Neural cell (in vitro differentiated cells): Measurements from ENCODE around the gene STK38. TPM values are rescaled to one million over a fixed set of nuclear protein-coding genes. Genes with fewer than 3 reads are reported as not detected.

Source experiments
- H2AFZ ChIP-seq: fragments of 200-600, 300-800 bp; sonication (generic), shearing (Covaris generic); 2 replicates; pipeline ENCODE4 v1.6.0; 2014; ENCODE audit warnings: low read depth, mild to moderate bottlenecking, antibody characterized with exemption, low read length, moderate library complexity
- H3F3A ChIP-seq: fragments of 200-600 bp; shearing (Covaris generic); 2 replicates; pipeline ENCODE4 v1.6.1; 2016; ENCODE audit warnings: mild to moderate bottlenecking, moderate library complexity, mixed read lengths, antibody characterized with exemption, low read length; ENCODE audit not compliant: insufficient read depth, poor library complexity, severe bottlenecking
- H3K27ac ChIP-seq: fragments of 200-600, 300-800 bp; sonication (generic), shearing (Covaris generic); 2 replicates; pipeline ENCODE4 v1.5.1; 2014; ENCODE audit warnings: mild to moderate bottlenecking, low read length, moderate library complexity
- H3K27me3 ChIP-seq: fragments of 300-800, 200-600 bp; sonication (generic), shearing (Covaris generic); 2 replicates; pipeline ENCODE4 v1.6.0; 2014; ENCODE audit warnings: mild to moderate bottlenecking, low read depth, low read length, moderate library complexity; ENCODE audit not compliant: insufficient read depth
- H3K36me3 ChIP-seq: fragments of 300-800, 200-600 bp; sonication (generic), shearing (Covaris generic); 2 replicates; pipeline ENCODE4 v1.5.1; 2014; ENCODE audit warnings: mild to moderate bottlenecking, antibody characterized with exemption, low read length, moderate library complexity; ENCODE audit not compliant: insufficient read depth
- H3K4me2 ChIP-seq: fragments of 300-800, 200-600 bp; sonication (generic), shearing (Covaris generic); 2 replicates; pipeline ENCODE4 v1.6.0; 2014; ENCODE audit warnings: mild to moderate bottlenecking, low read length
- H3K4me3 ChIP-seq: fragments of 300-800, 200-600 bp; sonication (generic), shearing (Covaris generic); 2 replicates; pipeline ENCODE4 v1.5.1; 2014; ENCODE audit warnings: mild to moderate bottlenecking, low read length, moderate library complexity
- H3K79me2 ChIP-seq: fragments of 200-600 bp; shearing (Covaris generic); replicated peaks from 2 replicates; pipeline ENCODE4 v1.6.0; 2014; ENCODE audit warnings: mild to moderate bottlenecking, low read length, moderate library complexity; ENCODE audit not compliant: insufficient read depth
- H3K9ac ChIP-seq: fragments of 300-800, 200-600 bp; sonication (generic), shearing (Covaris generic); 2 replicates; pipeline ENCODE4 v1.6.1; 2016; ENCODE audit warnings: mild to moderate bottlenecking, low read length, mixed read lengths
- H3K9me2 ChIP-seq: fragments of 200-600 bp; shearing (Covaris generic); 2 replicates; pipeline ENCODE4 v1.6.1; 2016; ENCODE audit warnings: mild to moderate bottlenecking, low read length, mixed read lengths; ENCODE audit not compliant: insufficient read depth
- H3K9me3 ChIP-seq: fragments of 200-600, 300-800 bp; sonication (generic), shearing (Covaris generic); 2 replicates; pipeline ENCODE4 v1.6.1; 2016; ENCODE audit warnings: mild to moderate bottlenecking, mixed run types, low read length, moderate library complexity, mixed read lengths
- H4K20me1 ChIP-seq: fragments of 200-600 bp; shearing (Covaris generic); 2 replicates; pipeline ENCODE4 v1.6.1; 2016; ENCODE audit warnings: mild to moderate bottlenecking, mixed run types; ENCODE audit not compliant: insufficient read depth
- EP300 ChIP-seq: fragments of 450-650 bp; conservative IDR thresholded peaks from 2 replicates; pipeline ENCODE4 v1.6.1; 2014; ENCODE audit warnings: antibody characterized with exemption, mild to moderate bottlenecking, moderate library complexity; ENCODE audit not compliant: poor library complexity, severe bottlenecking
- EZH2 ChIP-seq: fragments of 200-600, 300-800 bp; shearing (Covaris generic), sonication (generic); IDR thresholded peaks from 2 replicates; pipeline ENCODE4 v1.6.1; 2014; ENCODE audit warnings: antibody characterized with exemption, low read length, borderline replicate concordance, mild to moderate bottlenecking; ENCODE audit not compliant: insufficient read depth, poor library complexity, severe bottlenecking
- MXI1 ChIP-seq: fragments of 450-650 bp; conservative IDR thresholded peaks from 2 replicates; pipeline ENCODE4 v1.6.1; 2014; ENCODE audit warnings: antibody characterized with exemption, mild to moderate bottlenecking; ENCODE audit not compliant: poor library complexity, severe bottlenecking
- POLR2AphosphoS5 ChIP-seq: IDR thresholded peaks from 2 replicates; pipeline ENCODE4 v1.6.1; 2012
- RAD21 ChIP-seq: fragments of 450-650 bp; conservative IDR thresholded peaks from 2 replicates; pipeline ENCODE4 v1.6.1; 2014; ENCODE audit warnings: antibody characterized with exemption, mild to moderate bottlenecking, moderate library complexity
- SMC3 ChIP-seq: fragments of 450-650 bp; conservative IDR thresholded peaks from 2 replicates; pipeline ENCODE4 v1.6.1; 2014; ENCODE audit warnings: antibody characterized with exemption, mild to moderate bottlenecking, moderate library complexity; ENCODE audit not compliant: poor library complexity
- TAF1 ChIP-seq: IDR thresholded peaks from 2 replicates; pipeline ENCODE4 v1.6.1; 2012; ENCODE audit warnings: low read depth
- polyA plus RNA-seq: library from polyadenylated mRNA; depleted of rRNA; stranded (reverse); fragments of >200 nt; gene quantifications from 2 replicates; pipeline ENCODE4 v1.2.3, GENCODE V29; 2014
- TF ChIP-seq, protein P1 (sequence below): IDR thresholded peaks from 2 replicates; pipeline ENCODE4 v1.6.1; 2012; ENCODE audit warnings: borderline replicate concordance
- TF ChIP-seq, protein P2 (sequence below): fragments of 450-650 bp; IDR thresholded peaks from 2 replicates; pipeline ENCODE4 v1.5.1; 2014; ENCODE audit warnings: antibody characterized with exemption, mild to moderate bottlenecking, moderate library complexity; ENCODE audit not compliant: poor library complexity, severe bottlenecking

Gene STK38
- polyA plus RNA-seq, 1 donor from 2014 or later, result 58.7 TPM

- Histone ChIP-seq H3K79me2 (peaks cover 27% of the 10 kb centered on the region), H3F3A (no peaks in the 10 kb centered on the region), H3K27me3 (no peaks in the 10 kb centered on the region), H3K4me2 (no peak overlapping the region), H3K4me3 (no peak overlapping the region), H4K20me1 (no peaks in the 10 kb centered on the region), H3K36me3 (no peaks in the 10 kb centered on the region), H3K9me3 (no peaks in the 10 kb centered on the region), H2AFZ (no peak overlapping the region), H3K9ac (no peak overlapping the region), H3K27ac (no peak overlapping the region), H3K9me2 (no peaks in the 10 kb centered on the region)
- TF ChIP-seq MXI1, result no peak
- TF ChIP-seq, protein P1, sequence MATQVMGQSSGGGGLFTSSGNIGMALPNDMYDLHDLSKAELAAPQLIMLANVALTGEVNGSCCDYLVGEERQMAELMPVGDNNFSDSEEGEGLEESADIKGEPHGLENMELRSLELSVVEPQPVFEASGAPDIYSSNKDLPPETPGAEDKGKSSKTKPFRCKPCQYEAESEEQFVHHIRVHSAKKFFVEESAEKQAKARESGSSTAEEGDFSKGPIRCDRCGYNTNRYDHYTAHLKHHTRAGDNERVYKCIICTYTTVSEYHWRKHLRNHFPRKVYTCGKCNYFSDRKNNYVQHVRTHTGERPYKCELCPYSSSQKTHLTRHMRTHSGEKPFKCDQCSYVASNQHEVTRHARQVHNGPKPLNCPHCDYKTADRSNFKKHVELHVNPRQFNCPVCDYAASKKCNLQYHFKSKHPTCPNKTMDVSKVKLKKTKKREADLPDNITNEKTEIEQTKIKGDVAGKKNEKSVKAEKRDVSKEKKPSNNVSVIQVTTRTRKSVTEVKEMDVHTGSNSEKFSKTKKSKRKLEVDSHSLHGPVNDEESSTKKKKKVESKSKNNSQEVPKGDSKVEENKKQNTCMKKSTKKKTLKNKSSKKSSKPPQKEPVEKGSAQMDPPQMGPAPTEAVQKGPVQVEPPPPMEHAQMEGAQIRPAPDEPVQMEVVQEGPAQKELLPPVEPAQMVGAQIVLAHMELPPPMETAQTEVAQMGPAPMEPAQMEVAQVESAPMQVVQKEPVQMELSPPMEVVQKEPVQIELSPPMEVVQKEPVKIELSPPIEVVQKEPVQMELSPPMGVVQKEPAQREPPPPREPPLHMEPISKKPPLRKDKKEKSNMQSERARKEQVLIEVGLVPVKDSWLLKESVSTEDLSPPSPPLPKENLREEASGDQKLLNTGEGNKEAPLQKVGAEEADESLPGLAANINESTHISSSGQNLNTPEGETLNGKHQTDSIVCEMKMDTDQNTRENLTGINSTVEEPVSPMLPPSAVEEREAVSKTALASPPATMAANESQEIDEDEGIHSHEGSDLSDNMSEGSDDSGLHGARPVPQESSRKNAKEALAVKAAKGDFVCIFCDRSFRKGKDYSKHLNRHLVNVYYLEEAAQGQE, result no peak
- TF ChIP-seq TAF1, result no peak
- no peak for TF ChIP-seq SMC3
- TF ChIP-seq, protein P2, sequence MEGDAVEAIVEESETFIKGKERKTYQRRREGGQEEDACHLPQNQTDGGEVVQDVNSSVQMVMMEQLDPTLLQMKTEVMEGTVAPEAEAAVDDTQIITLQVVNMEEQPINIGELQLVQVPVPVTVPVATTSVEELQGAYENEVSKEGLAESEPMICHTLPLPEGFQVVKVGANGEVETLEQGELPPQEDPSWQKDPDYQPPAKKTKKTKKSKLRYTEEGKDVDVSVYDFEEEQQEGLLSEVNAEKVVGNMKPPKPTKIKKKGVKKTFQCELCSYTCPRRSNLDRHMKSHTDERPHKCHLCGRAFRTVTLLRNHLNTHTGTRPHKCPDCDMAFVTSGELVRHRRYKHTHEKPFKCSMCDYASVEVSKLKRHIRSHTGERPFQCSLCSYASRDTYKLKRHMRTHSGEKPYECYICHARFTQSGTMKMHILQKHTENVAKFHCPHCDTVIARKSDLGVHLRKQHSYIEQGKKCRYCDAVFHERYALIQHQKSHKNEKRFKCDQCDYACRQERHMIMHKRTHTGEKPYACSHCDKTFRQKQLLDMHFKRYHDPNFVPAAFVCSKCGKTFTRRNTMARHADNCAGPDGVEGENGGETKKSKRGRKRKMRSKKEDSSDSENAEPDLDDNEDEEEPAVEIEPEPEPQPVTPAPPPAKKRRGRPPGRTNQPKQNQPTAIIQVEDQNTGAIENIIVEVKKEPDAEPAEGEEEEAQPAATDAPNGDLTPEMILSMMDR, result no peak
- TF ChIP-seq RAD21, result no peak
- TF ChIP-seq POLR2AphosphoS5, result no peak
- TF ChIP-seq EP300, result no peak
- TF ChIP-seq EZH2, result no peak
These were observed 10.3 kb downstream of the STK38 start for GRCh38 chr6:36536873-36537547.

- TF ChIP-seq, protein P1, result no peak
- TF ChIP-seq SMC3 (no peak), RAD21 (no peak), EZH2 (no peak), POLR2AphosphoS5 (no peak), EP300 (no peak), TAF1 (no peak), MXI1 (no peak)
- TF ChIP-seq, protein P2, result no peak
- H3K27me3 ChIP-seq, result no peaks in the 10 kb centered on the region
- no peaks in the 10 kb centered on the region for H3K36me3 ChIP-seq
- H3K27ac ChIP-seq, result no peak overlapping the region
- H3K4me3 ChIP-seq, result no peak overlapping the region
- no peaks in the 10 kb centered on the region for H4K20me1 ChIP-seq
- H3K9me3 ChIP-seq, result no peaks in the 10 kb centered on the region
- H3K79me2 ChIP-seq, result peaks cover 27% of the 10 kb centered on the region
- H3K4me2 ChIP-seq, result no peak overlapping the region
- no peaks in the 10 kb centered on the region for H3F3A ChIP-seq
- H3K9ac ChIP-seq, result no peak overlapping the region
- no peak overlapping the region for H2AFZ ChIP-seq
- no peaks in the 10 kb centered on the region for H3K9me2 ChIP-seq
These were observed 14.0 kb downstream of the STK38 start for GRCh38 chr6:36533321-36533720.
